ENCODE data around the gene FAM236A. TPM values are rescaled to one million over a fixed set of nuclear protein-coding genes. Genes with fewer than 3 reads are reported as not detected.
"Not testable (repeated sequence)": the region's sequence is repeated elsewhere in the genome, so short reads cannot be mapped to it uniquely, and the experiment has no call there.

The FAM236A gene
- total and polyA plus RNA-seq, 2 donors (not counting 1 experiment from before 2014, with no cell fraction given) = not detected

DNA sequence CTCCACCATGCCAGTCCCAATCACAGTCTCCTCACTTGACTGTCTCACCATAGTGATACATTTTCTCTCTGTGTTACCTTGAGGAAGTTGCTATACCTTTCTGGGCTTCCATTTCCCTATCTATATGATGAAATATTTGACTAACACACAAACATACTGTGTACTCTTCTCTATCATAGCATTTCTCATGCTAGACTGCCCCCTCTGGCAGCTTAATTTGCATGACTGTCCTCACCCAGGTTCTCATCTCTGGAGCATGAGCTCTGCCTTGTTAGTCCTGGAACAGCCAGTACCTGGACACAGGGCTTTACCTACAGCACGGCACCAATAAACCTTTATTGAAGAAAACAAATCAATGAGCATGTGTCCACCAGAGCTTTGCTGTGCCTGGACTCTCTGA, 5.7 kb upstream of the FAM236A start:
- H3K4me2 ChIP-seq (replicated peaks; ENCODE audit: low read depth, low read length, poor library complexity, severe bottlenecking); CTCF ChIA-PET; H3K4me3 Mint-ChIP-seq; H3K4me3 ChIP-seq (ENCODE audit: control extremely low read depth in 1 of 5, extremely low read depth in 1 of 5, insufficient read depth in 1 of 5, low read depth in 2 of 5, low read length in 4 of 5); H4K20me1 ChIP-seq (ENCODE audit: control insufficient read depth, insufficient read depth, low read length, poor library complexity, severe bottlenecking); ATAC-seq (ENCODE audit: low read depth); H3K27ac ChIP-seq (ENCODE audit: low read length in 2 of 2); H2AFZ ChIP-seq (ENCODE audit: insufficient read depth, low read depth, low read length, poor library complexity, severe bottlenecking); H3K36me3 ChIP-seq (replicated peaks in 1 of 2; ENCODE audit: control extremely low read depth in 1 of 2, control insufficient read depth in 1 of 2, extremely low read depth in 1 of 2, insufficient read depth in 2 of 2, low read length in 1 of 2); H3K4me1 ChIP-seq (ENCODE audit: control insufficient read depth in 2 of 2, insufficient read depth in 2 of 2, low read length in 2 of 2); H3K9me3 ChIP-seq (ENCODE audit: control extremely low read depth in 1 of 3, control insufficient read depth in 2 of 3, insufficient read depth in 1 of 3, low read length in 2 of 3); H3K79me2 ChIP-seq (ENCODE audit: control insufficient read depth, insufficient read depth, low read length); POLR2A ChIA-PET; H3K9me3 Mint-ChIP-seq (ENCODE audit: insufficient read depth); H3K9ac ChIP-seq (ENCODE audit: low read length); H3K27ac Mint-ChIP-seq; H3K4me1 Mint-ChIP-seq; intact Hi-C loops (cut with micrococcal nuclease); DNase-seq; H3K27me3 ChIP-seq (replicated peaks in 1 of 4; ENCODE audit: control extremely low read depth in 1 of 4, control insufficient read depth in 3 of 4, insufficient read depth in 4 of 4, low read length in 3 of 4); H3K27me3 Mint-ChIP-seq: not testable (repeated sequence)
- no CpG with 5 or more reads among the region's 1 CpG for WGBS (ENCODE audit: insufficient coverage)

DNA sequence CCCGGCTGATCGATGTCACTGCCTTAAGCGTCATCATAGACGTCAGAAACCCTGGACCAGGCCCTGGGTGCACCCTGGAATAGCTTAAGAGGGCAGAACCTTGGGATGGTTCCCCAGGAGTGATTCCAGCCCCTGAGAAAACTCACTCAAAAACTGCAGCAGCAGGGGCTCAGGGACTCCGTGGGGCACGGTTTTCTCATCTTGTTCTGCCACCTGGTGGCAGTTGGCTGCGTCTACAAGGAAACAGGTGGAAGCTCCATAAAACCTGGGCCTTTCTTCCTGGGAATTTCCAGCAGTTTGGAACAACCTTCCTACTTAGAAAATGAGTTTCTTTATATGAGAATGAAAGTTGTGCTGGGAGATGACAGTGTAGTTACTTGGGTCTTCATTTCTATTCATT, 1.6 kb upstream of the FAM236A start:
- H3K4me1 ChIP-seq (ENCODE audit: control insufficient read depth in 2 of 2, insufficient read depth in 2 of 2, low read length in 2 of 2); H3K79me2 ChIP-seq (ENCODE audit: control insufficient read depth, insufficient read depth, low read length); H2AFZ ChIP-seq (ENCODE audit: insufficient read depth, low read depth, low read length, poor library complexity, severe bottlenecking); ATAC-seq (ENCODE audit: low read depth); H3K27ac Mint-ChIP-seq; H3K9me3 Mint-ChIP-seq (ENCODE audit: insufficient read depth); H3K27me3 Mint-ChIP-seq; H3K4me3 Mint-ChIP-seq; H3K9me3 ChIP-seq (ENCODE audit: control extremely low read depth in 1 of 3, control insufficient read depth in 2 of 3, insufficient read depth in 1 of 3, low read length in 2 of 3); H4K20me1 ChIP-seq (ENCODE audit: control insufficient read depth, insufficient read depth, low read length, poor library complexity, severe bottlenecking); H3K4me1 Mint-ChIP-seq; H3K4me3 ChIP-seq (ENCODE audit: control extremely low read depth in 1 of 5, extremely low read depth in 1 of 5, insufficient read depth in 1 of 5, low read depth in 2 of 5, low read length in 4 of 5); DNase-seq; CTCF ChIA-PET; H3K4me2 ChIP-seq (replicated peaks; ENCODE audit: low read depth, low read length, poor library complexity, severe bottlenecking); H3K27me3 ChIP-seq (replicated peaks in 1 of 4; ENCODE audit: control extremely low read depth in 1 of 4, control insufficient read depth in 3 of 4, insufficient read depth in 4 of 4, low read length in 3 of 4); H3K27ac ChIP-seq (ENCODE audit: low read length in 2 of 2); POLR2A ChIA-PET; H3K9ac ChIP-seq (ENCODE audit: low read length); intact Hi-C loops (cut with micrococcal nuclease); H3K36me3 ChIP-seq (replicated peaks in 1 of 2; ENCODE audit: control extremely low read depth in 1 of 2, control insufficient read depth in 1 of 2, extremely low read depth in 1 of 2, insufficient read depth in 2 of 2, low read length in 1 of 2): not testable (repeated sequence)
- no CpG with 5 or more reads among the region's 7 CpGs for WGBS (ENCODE audit: insufficient coverage)

DNA sequence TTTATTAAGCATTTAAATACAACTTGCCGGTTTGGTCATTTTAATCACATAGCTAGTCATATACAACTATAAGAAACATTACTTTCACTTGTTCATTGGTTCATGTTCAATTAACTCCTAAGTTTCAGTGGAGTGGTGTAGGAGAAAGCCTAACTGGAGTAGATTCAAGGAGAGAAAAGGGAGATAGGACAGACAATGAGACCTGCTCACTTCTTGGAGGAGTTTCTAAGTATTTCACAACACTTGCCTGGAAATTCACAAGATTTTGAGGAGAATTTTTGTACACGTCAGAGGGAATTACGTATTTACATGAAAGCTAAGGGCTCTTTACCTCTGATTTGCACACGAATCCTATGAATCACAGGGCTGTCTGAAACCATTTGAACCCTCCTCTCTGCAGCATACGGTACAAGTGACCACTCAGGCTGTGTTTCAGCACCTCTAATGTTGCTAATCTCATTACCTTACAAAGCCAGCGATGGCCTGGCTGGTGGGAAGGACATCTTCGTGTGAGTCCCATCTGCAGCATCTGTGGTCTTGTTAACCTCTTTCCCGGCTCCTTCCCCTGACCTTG, 1.0 kb upstream of the FAM236A start:
- POLR2A ChIA-PET; DNase-seq; H4K20me1 ChIP-seq (ENCODE audit: control insufficient read depth, insufficient read depth, low read length, poor library complexity, severe bottlenecking); H3K9me3 Mint-ChIP-seq (ENCODE audit: insufficient read depth); H3K4me1 Mint-ChIP-seq; H3K27me3 Mint-ChIP-seq; H3K27ac ChIP-seq (ENCODE audit: low read length in 2 of 2); H3K4me3 ChIP-seq (ENCODE audit: control extremely low read depth in 1 of 5, extremely low read depth in 1 of 5, insufficient read depth in 1 of 5, low read depth in 2 of 5, low read length in 4 of 5); H3K9me3 ChIP-seq (ENCODE audit: control extremely low read depth in 1 of 3, control insufficient read depth in 2 of 3, insufficient read depth in 1 of 3, low read length in 2 of 3); H3K27ac Mint-ChIP-seq; H3K79me2 ChIP-seq (ENCODE audit: control insufficient read depth, insufficient read depth, low read length); H3K4me3 Mint-ChIP-seq; H3K9ac ChIP-seq (ENCODE audit: low read length); CTCF ChIA-PET; H3K4me1 ChIP-seq (ENCODE audit: control insufficient read depth in 2 of 2, insufficient read depth in 2 of 2, low read length in 2 of 2); ATAC-seq (ENCODE audit: low read depth); H3K36me3 ChIP-seq (replicated peaks in 1 of 2; ENCODE audit: control extremely low read depth in 1 of 2, control insufficient read depth in 1 of 2, extremely low read depth in 1 of 2, insufficient read depth in 2 of 2, low read length in 1 of 2); H3K27me3 ChIP-seq (replicated peaks in 1 of 4; ENCODE audit: control extremely low read depth in 1 of 4, control insufficient read depth in 3 of 4, insufficient read depth in 4 of 4, low read length in 3 of 4); H3K4me2 ChIP-seq (replicated peaks; ENCODE audit: low read depth, low read length, poor library complexity, severe bottlenecking); intact Hi-C loops (cut with micrococcal nuclease); H2AFZ ChIP-seq (ENCODE audit: insufficient read depth, low read depth, low read length, poor library complexity, severe bottlenecking): not testable (repeated sequence)
- no CpG with 5 or more reads among the region's 8 CpGs for WGBS (ENCODE audit: insufficient coverage)

DNA sequence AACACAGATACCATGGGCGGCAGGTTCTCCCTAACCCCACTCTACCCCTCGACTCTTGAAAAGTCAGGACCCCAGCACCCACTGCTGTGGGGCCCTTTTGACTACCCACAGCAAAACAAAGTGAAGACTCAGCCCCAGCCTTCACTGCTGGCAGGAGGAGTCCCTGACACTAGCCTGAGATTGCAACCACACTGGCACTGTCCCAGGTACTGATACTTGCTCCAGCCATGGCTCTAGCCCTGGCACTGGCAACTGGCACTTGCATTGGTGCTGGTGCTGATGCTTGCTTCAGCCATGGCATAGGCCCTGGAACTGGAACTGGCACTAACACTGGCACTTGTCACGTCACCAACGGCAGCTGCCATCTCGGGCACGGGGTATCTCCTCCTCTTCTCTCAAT, 4.3 kb downstream of the FAM236A start:
- not testable (repeated sequence) for ATAC-seq (ENCODE audit: low read depth)

More for the DNA sequence above, 4.3 kb downstream of the FAM236A start:
- H3K27ac Mint-ChIP-seq; H3K36me3 ChIP-seq (replicated peaks in 1 of 2; ENCODE audit: control extremely low read depth in 1 of 2, control insufficient read depth in 1 of 2, extremely low read depth in 1 of 2, insufficient read depth in 2 of 2, low read length in 1 of 2); H3K4me3 Mint-ChIP-seq; H3K27me3 Mint-ChIP-seq; POLR2A ChIA-PET; H3K9me3 ChIP-seq (ENCODE audit: control extremely low read depth in 1 of 3, control insufficient read depth in 2 of 3, insufficient read depth in 1 of 3, low read length in 2 of 3); intact Hi-C loops (cut with micrococcal nuclease); H3K79me2 ChIP-seq (ENCODE audit: control insufficient read depth, insufficient read depth, low read length); H3K9ac ChIP-seq (ENCODE audit: low read length); H3K27me3 ChIP-seq (replicated peaks in 1 of 4; ENCODE audit: control extremely low read depth in 1 of 4, control insufficient read depth in 3 of 4, insufficient read depth in 4 of 4, low read length in 3 of 4); DNase-seq; H3K27ac ChIP-seq (ENCODE audit: low read length in 2 of 2); H4K20me1 ChIP-seq (ENCODE audit: control insufficient read depth, insufficient read depth, low read length, poor library complexity, severe bottlenecking); H3K4me1 Mint-ChIP-seq; H3K4me1 ChIP-seq (ENCODE audit: control insufficient read depth in 2 of 2, insufficient read depth in 2 of 2, low read length in 2 of 2); H2AFZ ChIP-seq (ENCODE audit: insufficient read depth, low read depth, low read length, poor library complexity, severe bottlenecking); H3K9me3 Mint-ChIP-seq (ENCODE audit: insufficient read depth); H3K4me2 ChIP-seq (replicated peaks; ENCODE audit: low read depth, low read length, poor library complexity, severe bottlenecking); CTCF ChIA-PET; H3K4me3 ChIP-seq (ENCODE audit: control extremely low read depth in 1 of 5, extremely low read depth in 1 of 5, insufficient read depth in 1 of 5, low read depth in 2 of 5, low read length in 4 of 5): not testable (repeated sequence)
- no CpG with 5 or more reads among the region's 6 CpGs for WGBS (ENCODE audit: insufficient coverage)
